ENCODE data around the gene INO80C.

INO80C gene

DNA sequence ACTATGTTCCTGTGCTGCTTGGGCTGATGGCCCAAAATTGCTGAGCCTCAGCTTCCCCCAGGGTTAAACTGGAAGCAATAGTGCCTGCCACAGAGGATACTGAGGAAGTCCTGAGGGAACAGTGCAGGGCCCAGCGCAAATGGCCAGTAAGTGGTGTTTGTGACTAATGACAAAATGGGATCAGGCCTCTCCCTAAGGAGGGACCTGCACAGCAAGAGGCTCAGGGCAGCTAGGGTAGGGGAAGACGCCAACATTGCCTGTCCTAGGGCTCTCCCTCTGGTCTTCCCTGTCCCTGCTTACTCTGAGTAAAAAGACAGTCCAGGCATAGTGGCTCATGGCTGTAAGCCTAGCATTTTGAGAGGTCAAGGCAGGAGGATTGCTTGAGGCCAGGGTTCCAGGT is 37.8 kb downstream of the INO80C start:
- no peak for ATAC-seq (ENCODE audit: insufficient read depth, low read depth)
- TF ChIP-seq, protein P1, sequence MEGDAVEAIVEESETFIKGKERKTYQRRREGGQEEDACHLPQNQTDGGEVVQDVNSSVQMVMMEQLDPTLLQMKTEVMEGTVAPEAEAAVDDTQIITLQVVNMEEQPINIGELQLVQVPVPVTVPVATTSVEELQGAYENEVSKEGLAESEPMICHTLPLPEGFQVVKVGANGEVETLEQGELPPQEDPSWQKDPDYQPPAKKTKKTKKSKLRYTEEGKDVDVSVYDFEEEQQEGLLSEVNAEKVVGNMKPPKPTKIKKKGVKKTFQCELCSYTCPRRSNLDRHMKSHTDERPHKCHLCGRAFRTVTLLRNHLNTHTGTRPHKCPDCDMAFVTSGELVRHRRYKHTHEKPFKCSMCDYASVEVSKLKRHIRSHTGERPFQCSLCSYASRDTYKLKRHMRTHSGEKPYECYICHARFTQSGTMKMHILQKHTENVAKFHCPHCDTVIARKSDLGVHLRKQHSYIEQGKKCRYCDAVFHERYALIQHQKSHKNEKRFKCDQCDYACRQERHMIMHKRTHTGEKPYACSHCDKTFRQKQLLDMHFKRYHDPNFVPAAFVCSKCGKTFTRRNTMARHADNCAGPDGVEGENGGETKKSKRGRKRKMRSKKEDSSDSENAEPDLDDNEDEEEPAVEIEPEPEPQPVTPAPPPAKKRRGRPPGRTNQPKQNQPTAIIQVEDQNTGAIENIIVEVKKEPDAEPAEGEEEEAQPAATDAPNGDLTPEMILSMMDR (IDR thresholded peaks at IDR 0.05; ENCODE audit: borderline replicate concordance, extremely low read depth, low read length, poor library complexity, severe bottlenecking): no peak
- no peak for TF ChIP-seq EZH2 (IDR thresholded peaks at IDR 0.05; ENCODE audit: borderline replicate concordance, low read depth, low read length, severe bottlenecking)
- no peak overlapping the region for H3K27ac ChIP-seq (ENCODE audit: low read length)
- H2AFZ ChIP-seq (ENCODE audit: low read depth, low read length): no peak overlapping the region
- no peaks in the 10 kb centered on the region for H3K9me3 ChIP-seq (ENCODE audit: insufficient read depth, low read length, severe bottlenecking)
- no peaks in the 10 kb centered on the region for H3K4me1 ChIP-seq (ENCODE audit: insufficient read depth, low read length)
- H3K4me2 ChIP-seq (ENCODE audit: insufficient read depth, low read length): no peak overlapping the region
- no peaks in the 10 kb centered on the region for H3K79me2 ChIP-seq (ENCODE audit: insufficient read depth, low read length)
- no peak overlapping the region for H3K9ac ChIP-seq (ENCODE audit: low read depth, low read length)
- H3K4me3 ChIP-seq (ENCODE audit: low read depth in 1 of 2, low read length in 2 of 2): no peak overlapping the region
- no peaks in the 10 kb centered on the region for H4K20me1 ChIP-seq (ENCODE audit: insufficient read depth, low read length)
- no peak for DNase-seq
- no peaks in the 10 kb centered on the region for H3K36me3 ChIP-seq (ENCODE audit: insufficient read depth, low read length)
- H3K27me3 ChIP-seq (ENCODE audit: insufficient read depth, low read length, poor library complexity): no peaks in the 10 kb centered on the region

DNA sequence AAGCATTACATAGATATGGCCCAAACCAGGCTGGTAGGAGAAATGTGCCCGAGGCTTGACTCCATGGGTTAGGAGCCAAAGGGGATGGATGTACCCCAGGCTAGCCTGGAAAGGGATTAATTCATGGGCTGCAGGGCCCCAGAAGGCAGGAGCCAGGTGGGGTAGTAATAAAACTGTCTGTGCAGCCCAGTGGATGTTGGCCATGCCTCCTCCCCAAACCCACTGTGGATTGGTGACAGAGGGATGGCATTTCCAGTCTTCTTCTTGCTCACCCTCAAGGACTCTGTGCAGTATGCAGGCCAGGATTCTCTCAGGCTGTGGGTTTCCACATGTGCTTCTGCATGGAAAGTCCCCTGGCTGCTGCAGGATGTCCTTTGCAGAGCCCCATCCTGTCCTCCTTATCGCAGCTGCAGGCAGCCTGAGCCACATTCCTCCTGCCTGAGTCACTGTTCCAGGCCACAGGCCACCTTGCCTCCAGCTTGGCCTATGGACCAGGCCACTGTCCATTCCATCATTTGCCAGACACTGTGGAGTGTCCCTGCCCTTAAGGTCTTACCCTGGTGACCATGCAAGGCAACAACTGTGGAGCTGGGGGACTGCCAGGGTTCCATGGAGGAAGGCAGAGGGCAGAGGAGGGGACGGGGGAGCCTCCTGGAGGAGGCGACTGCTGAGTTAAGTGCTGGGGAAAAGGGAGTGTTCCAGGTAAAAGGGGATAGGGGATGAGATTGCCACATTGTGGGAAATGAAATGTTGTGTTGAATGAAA is 38.9 kb downstream of the INO80C start:
- H3K9me3 ChIP-seq (ENCODE audit: insufficient read depth, low read length, severe bottlenecking): no peaks in the 10 kb centered on the region
- DNase-seq (no peak), ATAC-seq (ENCODE audit: insufficient read depth, low read depth) (no peak)
- no peak overlapping the region for H3K9ac ChIP-seq (ENCODE audit: low read depth, low read length)
- no peaks in the 10 kb centered on the region for H4K20me1 ChIP-seq (ENCODE audit: insufficient read depth, low read length)
- TF ChIP-seq, protein P1 (IDR thresholded peaks at IDR 0.05; ENCODE audit: borderline replicate concordance, extremely low read depth, low read length, poor library complexity, severe bottlenecking): no peak
- no peak for TF ChIP-seq EZH2 (IDR thresholded peaks at IDR 0.05; ENCODE audit: borderline replicate concordance, low read depth, low read length, severe bottlenecking)
- no peak overlapping the region for H2AFZ ChIP-seq (ENCODE audit: low read depth, low read length)
- no peaks in the 10 kb centered on the region for H3K79me2 ChIP-seq (ENCODE audit: insufficient read depth, low read length)
- no peaks in the 10 kb centered on the region for H3K27me3 ChIP-seq (ENCODE audit: insufficient read depth, low read length, poor library complexity)
- no peak overlapping the region for H3K4me2 ChIP-seq (ENCODE audit: insufficient read depth, low read length)
- H3K4me3 ChIP-seq (ENCODE audit: low read depth in 1 of 2, low read length in 2 of 2): no peak overlapping the region
- H3K27ac ChIP-seq (ENCODE audit: low read length): no peak overlapping the region
- H3K4me1 ChIP-seq (ENCODE audit: insufficient read depth, low read length): no peaks in the 10 kb centered on the region
- H3K36me3 ChIP-seq (ENCODE audit: insufficient read depth, low read length): no peaks in the 10 kb centered on the region

DNA sequence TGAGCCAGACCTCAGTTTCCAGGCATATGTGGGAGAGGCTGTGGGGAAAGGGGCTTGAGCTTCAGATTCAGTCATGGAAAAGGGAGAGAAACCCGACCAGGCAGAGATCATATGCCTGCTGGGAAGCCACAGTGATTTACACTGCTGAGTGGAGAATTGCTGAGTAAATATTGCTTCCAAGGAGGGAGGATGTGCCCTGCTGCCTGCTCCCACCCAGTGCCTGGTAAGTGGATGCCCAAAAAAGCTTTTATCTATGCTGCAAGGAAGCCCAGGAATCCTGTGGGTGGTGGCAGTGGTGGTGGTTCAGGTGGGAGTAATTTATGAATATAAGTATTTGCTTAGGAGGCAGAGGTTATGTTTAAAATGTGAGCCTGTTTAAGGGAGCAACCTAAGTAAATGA is 39.5 kb downstream of the INO80C start:
- no peak for ATAC-seq (ENCODE audit: insufficient read depth, low read depth)
- Histone ChIP-seq H3K4me3 (ENCODE audit: low read depth in 1 of 2, low read length in 2 of 2) (no peak overlapping the region), H3K4me2 (ENCODE audit: insufficient read depth, low read length) (no peak overlapping the region), H4K20me1 (ENCODE audit: insufficient read depth, low read length) (no peaks in the 10 kb centered on the region), H3K4me1 (ENCODE audit: insufficient read depth, low read length) (no peaks in the 10 kb centered on the region), H3K79me2 (ENCODE audit: insufficient read depth, low read length) (no peaks in the 10 kb centered on the region), H3K27ac (ENCODE audit: low read length) (no peak overlapping the region), H3K27me3 (ENCODE audit: insufficient read depth, low read length, poor library complexity) (no peaks in the 10 kb centered on the region), H3K36me3 (ENCODE audit: insufficient read depth, low read length) (no peaks in the 10 kb centered on the region), H3K9me3 (ENCODE audit: insufficient read depth, low read length, severe bottlenecking) (no peaks in the 10 kb centered on the region), H3K9ac (ENCODE audit: low read depth, low read length) (no peak overlapping the region), H2AFZ (ENCODE audit: low read depth, low read length) (no peak overlapping the region)
- TF ChIP-seq, protein P1 (IDR thresholded peaks at IDR 0.05; ENCODE audit: borderline replicate concordance, extremely low read depth, low read length, poor library complexity, severe bottlenecking): no peak
- no peak for TF ChIP-seq EZH2 (IDR thresholded peaks at IDR 0.05; ENCODE audit: borderline replicate concordance, low read depth, low read length, severe bottlenecking)
- no peak for DNase-seq

Data from DND-41 (cell line).